Endothelial cell of umbilical vein (primary cell): ENCODE data around the gene ABCF2. TPM values are rescaled to one million over a fixed set of nuclear protein-coding genes. Genes with fewer than 3 reads are reported as not detected.

Experiments
- BruUV-seq: library from RNA; stranded (reverse); fragments of 400-500 nt; replicated peaks from 2 replicates; lab custom pipeline; 2021; lab: Mats Ljungman, UMichigan
- CTCF ChIA-PET: fragments of 300-600, 350-600 bp; sonication (Branson Sonifier 250); formaldehyde crosslinking; loops from one replicate; lab custom pipeline; 2021; ENCODE audit warnings: antibody characterized with exemption, inconsistent platforms; lab: Charles Lee
- POLR2A ChIA-PET: fragments of 300-600, 350-600 bp; sonication (Branson Sonifier 250); formaldehyde crosslinking; loops from one replicate; lab custom pipeline; 2021; ENCODE audit warnings: antibody characterized with exemption, inconsistent platforms; lab: Charles Lee
- DNase-seq: peaks from one replicate; pipeline ENCODE4 v3.0.0-alpha.2; 2011; ENCODE audit warnings: low read depth, low spot score
- FAIRE-seq: peaks from 2 replicates; lab custom pipeline; 2011; peaks lifted over from hg19 to GRCh38; lab: Jason Lieb, UNC
- H2AFZ ChIP-seq: 2 replicates; pipeline ENCODE4 v1.6.0; 2012; ENCODE audit warnings: low read depth, low read length, control low read depth, inconsistent platforms
- H3K27ac ChIP-seq: 2 replicates; pipeline ENCODE4 v1.5.1; 2011; ENCODE audit warnings: low read depth, mild to moderate bottlenecking, control low read depth, low read length, moderate library complexity; ENCODE audit not compliant: insufficient read depth
- H3K27me3 ChIP-seq, 2 experiments: 2 replicates each; pipeline versions ENCODE4 v1.6.0 to v1.6.1; 2011; ENCODE audit warnings: low read length in 2 of 2, mixed read lengths in 1 of 2; ENCODE audit not compliant: control insufficient read depth in 2 of 2, insufficient read depth in 2 of 2
- H3K36me3 ChIP-seq, 2 experiments: 2 replicates in 1 of 2; 3 replicates in 1 of 2; pipeline ENCODE4 v1.5.1; 2011; ENCODE audit warnings: low read length in 2 of 2, mild to moderate bottlenecking in 1 of 2, moderate library complexity in 1 of 2; ENCODE audit not compliant: control insufficient read depth in 2 of 2, insufficient read depth in 2 of 2; ENCODE audit errors: extremely low read depth in 1 of 2
- H3K4me1 ChIP-seq: 3 replicates; pipeline ENCODE4 v1.5.1; 2011; ENCODE audit warnings: mild to moderate bottlenecking, low read length; ENCODE audit not compliant: control insufficient read depth, insufficient read depth; ENCODE audit errors: extremely low read depth
- H3K4me2 ChIP-seq: 2 replicates; pipeline ENCODE4 v1.6.1; 2011; ENCODE audit warnings: low read length, control low read depth, mixed read lengths; ENCODE audit not compliant: insufficient read depth
- H3K4me3 ChIP-seq, 3 experiments: fragments of 200-600 bp in 1 of 3; sonication (generic), shearing (Covaris generic) in 1 of 3; replicated peaks in 1 of 3; 2 replicates each; pipeline ENCODE4 v1.5.1; 2011 to 2016; ENCODE audit warnings: control low read depth in 3 of 3, low read length in 3 of 3, mild to moderate bottlenecking in 2 of 3, inconsistent platforms in 1 of 3, low read depth in 1 of 3, moderate library complexity in 1 of 3; ENCODE audit not compliant: insufficient read depth in 1 of 3
- H3K79me2 ChIP-seq: 2 replicates; pipeline ENCODE4 v1.6.0; 2012; ENCODE audit warnings: low read length, inconsistent platforms; ENCODE audit not compliant: control insufficient read depth, insufficient read depth
- H3K9ac ChIP-seq: replicated peaks from 2 replicates; pipeline ENCODE3; 2011; ENCODE audit warnings: low read length, control low read depth; ENCODE audit not compliant: insufficient read depth; ENCODE audit errors: extremely low read depth
- H3K9me1 ChIP-seq: replicated peaks from 3 replicates; pipeline ENCODE4 v1.6.0; 2011; ENCODE audit warnings: mild to moderate bottlenecking, low read length; ENCODE audit not compliant: control insufficient read depth, insufficient read depth; ENCODE audit errors: extremely low read depth
- H3K9me3 ChIP-seq: replicated peaks from 2 replicates; pipeline ENCODE4 v1.5.1; 2012; ENCODE audit warnings: low read length, inconsistent platforms; ENCODE audit not compliant: control insufficient read depth, insufficient read depth
- H4K20me1 ChIP-seq: replicated peaks from 2 replicates; pipeline ENCODE3; 2011; ENCODE audit warnings: mild to moderate bottlenecking, low read length; ENCODE audit not compliant: control insufficient read depth, insufficient read depth; ENCODE audit errors: extremely low read depth
- EZH2 ChIP-seq: IDR thresholded peaks from 2 replicates; pipeline ENCODE4 v1.6.1; 2012; ENCODE audit warnings: borderline replicate concordance, low read depth, mild to moderate bottlenecking, moderate library complexity, low read length, inconsistent platforms; ENCODE audit not compliant: severe bottlenecking
- FOS ChIP-seq: IDR thresholded peaks from 2 replicates; pipeline ENCODE4 v1.6.1; 2011; ENCODE audit warnings: mild to moderate bottlenecking, low read length, moderate library complexity, borderline replicate concordance; ENCODE audit not compliant: insufficient read depth
- GATA2 ChIP-seq: IDR thresholded peaks from 2 replicates; pipeline ENCODE4 v1.7.0; 2011; ENCODE audit warnings: low read depth, mild to moderate bottlenecking, moderate library complexity, mixed read lengths, low read length; ENCODE audit not compliant: insufficient read length, insufficient read depth
- JUN ChIP-seq: IDR thresholded peaks from 2 replicates; pipeline ENCODE4 v1.6.1; 2011; ENCODE audit warnings: borderline replicate concordance, low read depth; ENCODE audit not compliant: insufficient read length, insufficient read depth
- MAX ChIP-seq: IDR thresholded peaks from 2 replicates; pipeline ENCODE4 v1.6.1; 2011; ENCODE audit not compliant: insufficient read depth, insufficient read length
- MYC ChIP-seq: IDR thresholded peaks from one replicate; pipeline ENCODE4 v1.6.1; 2011; ENCODE audit warnings: mild to moderate bottlenecking, low read depth, low read length
- POLR2A ChIP-seq: IDR thresholded peaks from 2 replicates; pipeline ENCODE4 v1.6.1; 2012; ENCODE audit warnings: low read depth, mild to moderate bottlenecking, control low read depth, low read length
- POLR2AphosphoS5 ChIP-seq: IDR thresholded peaks from 2 replicates; pipeline ENCODE4 v1.6.1; 2012; ENCODE audit warnings: low read depth, mild to moderate bottlenecking, control low read depth, low read length, moderate library complexity; ENCODE audit not compliant: insufficient read depth
- dilution Hi-C: fragments of 300-500 bp; cut with MboI; formaldehyde crosslinking; loops from one replicate; pipeline ENCODE4 v1.15.0; 2019; ENCODE audit warnings: low sequenced_read_pairs; ENCODE audit not compliant: extremely low pct_ligation_motif_present
- intact Hi-C: fragments of 100-400 bp; cut with micrococcal nuclease; formaldehyde crosslinking; loops from one replicate; pipeline ENCODE4 v1.10.0; 2022
- polyA plus RNA-seq, 4 experiments: library from polyadenylated mRNA; depleted of rRNA in 3 of 4; stranded (reverse) in 3 of 4; unstranded in 1 of 4; fragments of >200 nt; gene quantifications; 2 replicates each; pipeline versions ENCODE4 v1.2.1 to v1.2.3, GENCODE V29; 2011 to 2012; ENCODE audit warnings: missing spikeins in 1 of 4
- total RNA-seq: library from RNA; stranded (reverse); gene quantifications from 2 replicates; pipeline ENCODE4 v1.2.3, GENCODE V29; 2021
- TF ChIP-seq, protein P1 (sequence below), 2 donors: IDR thresholded peaks; 1 replicate in 1 of 2; 2 replicates in 1 of 2; pipeline ENCODE4 v1.5.1; 2011; ENCODE audit warnings: low read length in 2 of 2, mild to moderate bottlenecking in 2 of 2, moderate library complexity in 2 of 2, control low read depth in 1 of 2, inconsistent platforms in 1 of 2, low read depth in 1 of 2; ENCODE audit not compliant: insufficient read depth in 1 of 2; ENCODE audit errors: extremely low read depth in 1 of 2

The ABCF2 gene
- total and polyA plus RNA-seq, 2 donors (not counting 3 experiments of a cell fraction or from before 2014, with no cell fraction given) = 45.3 to 61.6 TPM

- H3K4me2 ChIP-seq = no peak overlapping the region
- FAIRE-seq (no peak), DNase-seq (no peak)
- H3K79me2 ChIP-seq = no peaks in the 10 kb centered on the region
- no peaks in the 10 kb centered on the region for H3K9me3 ChIP-seq
- no peaks in the 10 kb centered on the region for H3K4me1 ChIP-seq
- H4K20me1 ChIP-seq = no peaks in the 10 kb centered on the region
- POLR2A ChIA-PET = no interaction called here
- BruUV-seq = no TSS peak
- CTCF ChIA-PET = interaction anchor here (0.8 to 3.2 kb wide), 2 partner anchors 12 to 14 kb away, joined by 4 to 17 read pairs; no protein-coding TSS in a partner anchor
- dilution Hi-C loops = no loop called here
- peaks cover 9 to 10% of the 10 kb centered on the region in 2 experiments for H3K27me3 ChIP-seq
- H2AFZ ChIP-seq = no peak overlapping the region
- H3K27ac ChIP-seq = no peak overlapping the region
- H3K9ac ChIP-seq = no peak overlapping the region
- TF ChIP-seq MYC (no peak), POLR2A (no peak), GATA2 (no peak), JUN (no peak), POLR2AphosphoS5 (no peak), MAX (no peak), EZH2 (no peak), FOS (no peak)
- TF ChIP-seq, protein P1, sequence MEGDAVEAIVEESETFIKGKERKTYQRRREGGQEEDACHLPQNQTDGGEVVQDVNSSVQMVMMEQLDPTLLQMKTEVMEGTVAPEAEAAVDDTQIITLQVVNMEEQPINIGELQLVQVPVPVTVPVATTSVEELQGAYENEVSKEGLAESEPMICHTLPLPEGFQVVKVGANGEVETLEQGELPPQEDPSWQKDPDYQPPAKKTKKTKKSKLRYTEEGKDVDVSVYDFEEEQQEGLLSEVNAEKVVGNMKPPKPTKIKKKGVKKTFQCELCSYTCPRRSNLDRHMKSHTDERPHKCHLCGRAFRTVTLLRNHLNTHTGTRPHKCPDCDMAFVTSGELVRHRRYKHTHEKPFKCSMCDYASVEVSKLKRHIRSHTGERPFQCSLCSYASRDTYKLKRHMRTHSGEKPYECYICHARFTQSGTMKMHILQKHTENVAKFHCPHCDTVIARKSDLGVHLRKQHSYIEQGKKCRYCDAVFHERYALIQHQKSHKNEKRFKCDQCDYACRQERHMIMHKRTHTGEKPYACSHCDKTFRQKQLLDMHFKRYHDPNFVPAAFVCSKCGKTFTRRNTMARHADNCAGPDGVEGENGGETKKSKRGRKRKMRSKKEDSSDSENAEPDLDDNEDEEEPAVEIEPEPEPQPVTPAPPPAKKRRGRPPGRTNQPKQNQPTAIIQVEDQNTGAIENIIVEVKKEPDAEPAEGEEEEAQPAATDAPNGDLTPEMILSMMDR (IDR thresholded peaks at IDR 0.05; ENCODE audit: extremely low read depth in 1 of 2, insufficient read depth in 1 of 2, low read depth in 1 of 2, low read length in 2 of 2) = no peak
- H3K36me3 ChIP-seq = no peaks in the 10 kb centered on the region
- intact Hi-C loops = no loop called here
- no peaks in the 10 kb centered on the region for H3K9me1 ChIP-seq
- no peak overlapping the region for H3K4me3 ChIP-seq
These were observed 31.0 kb upstream of the ABCF2 start for GRCh38 chr7:151257990-151258389.
